ENCODE results near the gene GALC. TPM values are rescaled to one million over a fixed set of nuclear protein-coding genes. Genes with fewer than 3 reads are reported as not detected.

The GALC gene
- total and polyA plus RNA-seq, 9 of the 15 experiments (the other 6 are each of a cell fraction or from before 2014, with no cell fraction given): 1.6 to 15.0 (median 7.3) TPM

- TF ChIP-seq ID3 (CRISPR knock-in tag; IDR thresholded peaks at IDR 0.05): no peak
- TF ChIP-seq ID3 (tag; IDR thresholded peaks at IDR 0.05): peak; percentile 66; the same call in 1 of the 2 replicates
- TF ChIP-seq CBFA2T2 (conservative IDR thresholded peaks at IDR 0.05): peak; percentile 55
- no peak for TF ChIP-seq ATF2 (CRISPR knock-in tag; IDR thresholded peaks at IDR 0.05)
- 0 out of 4 replicates have a peak, but pooled peaks of 1 of the 2 experiments have one; percentile 49 for TF ChIP-seq UBTF (IDR thresholded peaks at IDR 0.05; ENCODE audit: borderline replicate concordance in 1 of 2, low read depth in 2 of 2, low read length in 2 of 2)
- no peak for TF ChIP-seq EWSR1 (IDR thresholded peaks at IDR 0.05; ENCODE audit: borderline replicate concordance, low read depth, partially characterized antibody)
- TF ChIP-seq ZNF431 (CRISPR knock-in tag; IDR thresholded peaks at IDR 0.05): peak; percentile 74
- peak; percentile 45 to 70; a peak in 3 of 4 replicates for TF ChIP-seq MNT (conservative IDR thresholded peaks at IDR 0.05)
- TF ChIP-seq BCL6 (CRISPR knock-in tag; IDR thresholded peaks at IDR 0.05): no peak
- 0 out of 2 replicates have a peak, but pooled peaks have one; percentile 24 for TF ChIP-seq NCOR1 (IDR thresholded peaks at IDR 0.05)
- TF ChIP-seq ZNF668 (CRISPR knock-in tag; IDR thresholded peaks at IDR 0.05): no peak
- peak; percentile 82; the same call in 1 of the 2 replicates for TF ChIP-seq ZNF592 (IDR thresholded peaks at IDR 0.05)
- peak; percentile 37 to 59; a peak in 2 of 4 replicates for TF ChIP-seq NONO (IDR thresholded peaks at IDR 0.05; ENCODE audit: low read depth in 2 of 2, low read length in 1 of 2)
- no peak for TF ChIP-seq WHSC1 (IDR thresholded peaks at IDR 0.05; ENCODE audit: low read length)
- peak; percentile 48; the same call in 1 of the 2 replicates for TF ChIP-seq CBFA2T3 (IDR thresholded peaks at IDR 0.05)
- no peak for TF ChIP-seq NFATC3 (IDR thresholded peaks at IDR 0.05)
Observed at GRCh38 chr14:87992718-87993628, at the start of gene GALC (continued).
